ENCODE measurements around the gene PARP11.

DNA sequence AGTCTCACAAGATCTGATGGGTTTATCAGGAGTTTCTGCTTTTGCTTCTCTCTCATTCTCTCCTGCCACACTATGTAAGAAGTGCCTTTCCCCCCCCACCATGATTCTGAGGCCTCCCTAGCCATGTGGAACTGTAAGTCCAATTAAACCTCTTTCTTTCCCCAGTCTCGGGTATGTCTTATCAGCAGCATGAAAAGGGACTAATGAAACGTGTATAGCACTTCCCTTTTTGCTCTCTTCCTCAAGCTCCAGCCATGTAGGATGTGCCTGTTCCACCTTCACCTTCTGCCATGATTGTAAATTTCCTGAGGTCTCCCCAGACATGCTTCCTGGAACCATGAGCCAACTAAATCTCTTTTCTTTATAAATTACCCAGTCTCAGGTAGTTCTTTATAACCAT is 113.3 kb downstream of the PARP11 start:
- TF ChIP-seq POLR2A (IDR thresholded peaks at IDR 0.05) (no peak), CTCF (IDR thresholded peaks at IDR 0.05) (no peak)

All from esophagus squamous epithelium (tissue), 4 donors.